GM18507 (cell line): ENCODE measurements around the gene SORT1.
"Not testable (repeated sequence)": the region's sequence is repeated elsewhere in the genome, so short reads cannot be mapped to it uniquely, and the experiment has no call there.

Experiments
- DNase-seq: peaks from one replicate; pipeline ENCODE4 v3.0.0; 2011; ENCODE audit warnings: low read depth; ENCODE audit not compliant: insufficient read length; ENCODE audit errors: extremely low spot score
- FAIRE-seq: peaks from 2 replicates; lab custom pipeline; 2011; peaks lifted over from hg19 to GRCh38; lab: Jason Lieb, UNC

The SORT1 gene

DNA sequence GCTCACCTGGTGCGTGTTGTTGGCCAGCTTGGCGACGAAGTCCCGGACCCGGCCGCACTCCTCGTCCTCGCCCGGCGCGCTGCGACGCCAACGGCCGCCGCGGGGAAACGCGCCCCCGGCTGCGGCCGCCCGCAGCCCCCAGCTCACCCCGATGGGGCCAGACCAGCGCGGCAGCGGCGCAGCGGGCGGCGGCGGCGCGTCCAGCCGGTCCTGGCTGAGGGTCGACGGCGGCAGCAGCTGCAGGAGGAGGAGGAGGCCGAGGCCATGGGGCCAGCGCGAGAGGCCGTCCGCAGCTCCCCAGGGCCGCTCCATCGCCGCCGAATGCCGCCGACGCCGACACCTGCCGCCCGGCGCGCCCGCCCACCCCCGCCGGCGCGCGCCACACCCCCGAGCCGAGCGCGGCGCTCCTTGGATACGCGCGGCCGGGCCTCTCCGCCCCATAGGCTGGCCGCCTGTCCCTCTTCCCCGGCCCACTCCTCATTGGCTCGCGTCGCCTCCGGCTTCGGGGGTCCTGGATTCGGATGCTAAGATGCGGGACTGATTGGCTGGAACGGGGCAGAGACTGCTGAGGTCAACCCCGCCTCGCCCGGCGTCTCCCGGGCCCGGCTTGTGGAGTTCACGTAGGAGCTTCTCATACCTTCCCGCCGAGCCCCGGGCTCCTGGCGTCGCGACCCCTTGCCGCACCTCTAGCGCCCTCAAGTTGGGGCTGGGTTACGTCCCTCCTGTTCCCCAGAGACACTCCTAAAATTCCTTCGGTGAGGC, at the start of gene SORT1:
SORT1 (minus strand) TSS at position 338 of the 762 bp plus-strand sequence; CDS start at position 312, 26 bp downstream.
- peak; percentile 52 for DNase-seq
- FAIRE-seq, result peak; percentile 50

DNA sequence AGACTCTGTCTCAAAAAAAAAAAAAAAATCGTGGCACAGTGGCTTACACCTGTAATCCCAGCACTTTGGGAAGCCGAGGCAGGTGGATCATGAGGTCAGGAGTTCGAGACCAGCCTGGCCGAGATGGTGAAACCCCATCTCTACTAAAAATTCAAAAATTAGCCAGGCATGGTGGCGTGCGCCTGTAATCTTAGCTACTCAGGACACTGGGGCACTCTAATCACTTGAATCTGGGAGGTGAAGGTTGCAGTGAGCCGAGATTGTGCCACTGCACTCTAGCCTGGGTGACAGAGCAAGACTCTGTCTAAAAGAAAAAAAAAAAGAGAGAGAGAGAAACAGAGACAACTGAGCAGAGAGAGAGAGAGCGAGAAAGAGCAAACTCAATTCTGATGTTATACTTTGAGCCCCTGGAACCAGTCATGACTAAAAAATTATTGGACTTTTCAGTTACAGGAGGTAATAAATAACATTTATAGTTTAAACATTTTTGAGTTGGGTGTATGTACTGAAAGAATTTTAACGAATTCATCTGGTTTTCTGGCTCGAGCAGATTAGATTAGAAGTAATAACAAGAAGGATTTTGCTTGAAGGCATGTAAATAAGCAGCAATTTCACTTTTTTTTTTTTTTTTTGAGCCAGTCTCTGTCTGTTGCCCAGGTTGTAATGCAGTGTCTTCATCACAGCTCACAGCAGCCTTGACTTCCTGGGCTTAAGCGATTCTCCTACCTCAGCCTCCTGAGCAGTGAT, 48.4 kb upstream of the SORT1 start:
- DNase-seq, FAIRE-seq: not testable (repeated sequence)

DNA sequence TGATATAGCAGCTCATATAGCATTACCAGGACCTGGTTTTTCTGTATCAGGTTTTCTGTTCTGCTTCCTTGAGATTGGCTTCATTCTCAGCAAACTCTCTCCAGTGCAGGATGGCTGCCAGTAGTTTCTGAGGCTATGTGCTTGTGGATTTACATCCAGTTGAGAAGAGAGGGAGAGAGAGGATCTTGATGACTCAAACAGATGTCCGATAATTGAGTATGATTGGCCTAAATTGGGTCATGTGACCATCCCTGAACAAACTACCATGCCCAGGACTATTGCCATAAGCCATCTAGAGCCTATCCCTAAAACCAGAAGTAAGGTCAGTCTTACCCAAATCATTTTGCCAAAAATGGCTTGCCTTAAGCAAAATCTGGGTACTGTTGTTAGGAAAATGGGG, 46.6 kb upstream of the SORT1 start:
- no peak for DNase-seq
- FAIRE-seq, result no peak

DNA sequence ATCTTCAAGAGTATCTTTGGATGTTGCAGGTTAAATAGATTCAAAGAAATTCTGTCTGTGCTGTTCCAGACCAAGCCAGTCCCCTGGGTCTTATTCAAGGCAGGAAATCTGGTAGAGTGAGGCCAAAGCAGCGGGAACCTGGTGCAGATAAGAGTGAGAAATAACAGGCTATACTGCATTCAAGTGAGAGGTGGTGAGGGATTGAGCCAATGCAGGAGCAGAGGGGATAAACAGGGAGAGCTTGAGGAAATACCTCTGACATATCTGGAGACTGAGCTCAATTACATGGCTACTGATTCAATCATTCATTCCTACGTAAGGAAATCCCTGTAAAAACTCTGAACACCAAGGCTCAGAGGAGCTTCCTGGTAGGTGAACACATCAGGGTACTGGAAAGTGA, 45.8 kb upstream of the SORT1 start:
- no peak for FAIRE-seq
- no peak for DNase-seq

DNA sequence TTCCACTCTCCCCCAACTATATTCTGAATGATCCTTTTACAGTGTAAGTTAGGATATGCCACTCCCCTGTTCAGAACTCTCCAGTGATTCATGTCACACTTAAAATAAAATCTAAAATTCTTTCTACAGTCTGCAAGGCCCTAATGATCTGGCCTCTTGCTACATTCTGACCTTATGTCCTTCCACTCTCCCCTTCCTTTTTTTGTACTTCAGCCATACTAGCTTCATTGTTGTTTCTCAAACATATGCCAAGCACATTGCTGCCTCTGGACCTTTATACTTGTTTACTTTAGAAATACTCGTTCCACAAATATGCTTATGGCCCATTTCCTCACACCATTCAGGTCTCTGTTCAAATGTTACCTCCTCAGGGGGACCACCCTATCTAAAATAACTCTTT, 43.4 kb upstream of the SORT1 start:
- no peak for DNase-seq
- no peak for FAIRE-seq

DNA sequence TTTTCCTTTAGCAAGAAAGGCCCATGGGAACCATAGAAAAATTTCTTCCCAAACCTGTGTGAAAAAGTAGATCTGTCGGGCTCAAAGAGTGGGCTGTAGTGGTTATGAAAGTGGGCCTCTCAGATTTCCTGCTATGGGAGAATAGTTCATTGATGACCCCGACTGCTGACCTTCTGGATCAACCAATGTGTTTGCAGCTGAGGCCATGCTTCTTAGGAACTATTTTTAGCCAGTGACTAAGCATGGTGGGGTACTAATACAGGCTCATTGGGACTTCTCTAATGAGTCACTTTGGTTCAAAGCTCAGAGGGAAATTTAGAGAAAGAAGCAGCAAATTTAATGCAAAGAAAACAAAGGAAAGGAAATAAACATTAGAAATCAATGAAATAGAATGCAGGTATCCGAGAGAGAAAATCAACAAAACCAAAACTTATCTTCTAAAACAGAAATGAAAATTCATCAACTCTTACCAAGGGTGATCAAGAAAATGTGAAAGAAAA, 41.1 kb upstream of the SORT1 start:
- no peak for FAIRE-seq
- DNase-seq, result no peak

DNA sequence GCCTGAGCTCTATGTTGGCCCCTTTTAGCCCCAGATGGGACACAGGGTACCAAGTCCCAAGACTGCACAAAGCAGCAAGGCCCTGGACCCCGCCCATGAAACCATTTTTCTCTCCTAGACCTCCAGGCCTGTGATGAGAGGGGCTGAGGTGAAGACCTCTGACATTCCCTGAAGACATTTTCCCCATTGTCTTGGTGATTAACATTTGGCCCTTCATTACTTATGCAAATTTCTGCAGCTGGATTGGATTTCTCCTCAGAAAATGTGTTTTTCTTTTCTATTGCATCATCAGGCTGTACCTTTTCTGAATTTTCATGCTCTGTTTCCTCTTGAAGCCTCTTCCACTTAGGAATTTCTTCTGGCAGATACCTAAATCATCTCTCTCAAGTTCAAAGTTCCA, 36.8 kb upstream of the SORT1 start:
- DNase-seq, result no peak
- no peak for FAIRE-seq

DNA sequence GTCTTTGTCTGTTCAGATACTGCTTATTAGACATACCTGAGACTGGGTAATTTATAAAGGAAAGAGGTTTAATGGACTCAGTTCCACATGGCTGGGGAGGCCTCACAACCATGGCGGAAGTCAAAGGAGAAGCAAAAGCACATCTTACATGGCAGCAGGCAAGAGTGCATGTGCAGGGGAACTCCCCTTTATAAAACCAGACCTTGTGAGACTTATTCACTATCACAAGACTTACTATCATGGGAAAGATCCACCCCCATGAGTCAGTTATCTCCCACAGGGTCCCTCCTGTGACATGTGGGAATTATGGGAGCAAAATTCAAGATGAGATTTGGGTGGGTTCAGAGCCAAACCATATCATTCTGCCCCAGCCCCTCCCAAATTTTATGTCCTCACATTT, 35.6 kb upstream of the SORT1 start:
- DNase-seq (no peak), FAIRE-seq (no peak)

DNA sequence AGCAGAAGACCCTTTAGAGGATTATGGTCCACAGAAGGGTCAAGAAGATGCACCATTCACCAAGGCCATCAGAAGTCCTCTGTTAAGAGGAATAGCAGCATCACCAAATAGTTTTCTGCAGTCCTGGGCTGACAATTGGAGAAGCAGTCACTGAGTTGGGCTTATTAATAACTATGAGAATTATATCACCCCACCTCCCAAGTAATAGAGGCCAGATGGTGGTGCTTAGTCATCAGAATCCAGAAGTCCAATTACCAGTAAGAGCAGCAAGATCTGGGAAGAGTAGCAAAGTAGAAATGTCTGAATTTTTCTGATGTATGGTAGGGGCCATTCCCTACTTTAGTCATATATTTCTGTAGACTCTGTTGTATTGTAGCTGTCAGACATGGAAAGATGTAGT, 34.6 kb upstream of the SORT1 start:
- FAIRE-seq (no peak), DNase-seq (no peak)

DNA sequence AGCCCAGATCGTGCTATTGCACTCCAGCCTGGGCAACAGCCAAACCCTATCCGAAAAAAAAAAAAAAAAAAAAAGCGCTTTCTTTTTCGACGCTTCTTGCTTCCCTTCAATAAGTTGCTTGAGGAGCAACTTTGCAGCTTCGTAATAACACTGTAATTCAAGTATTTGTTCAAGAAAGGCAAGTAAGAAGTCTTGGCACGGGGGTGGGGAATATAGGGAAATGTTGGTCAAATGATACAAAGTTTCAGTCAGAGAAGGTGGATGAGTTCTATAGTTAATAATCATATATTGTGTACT, 29.4 kb upstream of the SORT1 start:
- FAIRE-seq (no peak), DNase-seq (no peak)

DNA sequence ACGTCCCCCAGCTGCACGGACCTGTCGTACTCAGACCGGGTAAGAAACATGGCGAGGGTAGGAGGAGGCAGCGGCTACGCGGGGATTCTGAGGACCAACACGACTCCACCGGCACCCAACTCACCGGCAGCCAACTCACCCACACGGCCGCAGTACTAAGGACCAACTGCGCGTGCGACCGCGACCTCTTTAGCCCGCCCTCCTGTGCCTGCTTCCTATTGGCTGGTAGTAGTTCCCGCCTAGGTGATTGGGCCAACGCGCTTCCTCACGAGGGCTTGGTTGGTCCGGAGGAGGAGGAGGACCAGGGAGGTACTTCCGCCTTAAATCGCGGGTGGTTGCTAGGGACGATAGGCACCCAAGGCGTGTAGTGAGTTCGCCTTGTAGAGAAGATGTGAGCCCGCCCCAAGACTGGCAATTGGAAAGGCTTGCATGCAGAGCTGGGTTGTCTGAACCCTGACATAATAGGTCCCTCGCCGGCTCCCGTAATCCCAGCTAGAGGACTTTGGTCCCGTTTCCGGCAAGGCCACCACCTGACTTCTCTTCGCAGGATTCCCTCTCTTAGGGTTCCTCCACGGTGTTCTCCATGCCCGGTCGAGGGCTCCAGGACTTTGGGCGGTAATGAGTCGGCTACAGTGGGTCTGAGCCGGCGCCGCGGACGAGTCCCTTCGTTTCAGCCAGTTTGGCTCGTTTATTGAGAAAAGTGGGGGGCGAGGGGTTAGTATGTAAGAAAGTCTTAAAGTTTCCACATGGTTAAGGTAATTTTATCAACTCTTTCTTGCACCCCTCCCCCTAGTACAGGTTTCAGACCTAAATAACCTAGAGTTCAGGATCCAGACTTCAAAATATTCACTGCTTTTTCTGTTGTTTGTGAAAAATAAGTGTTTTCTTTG, 28.8 kb upstream of the SORT1 start, which contains the start of gene PSMA5:
PSMA5 (minus strand) TSS at position 168 of the 890 bp plus-strand sequence; CDS start at position 50, 118 bp downstream.
- DNase-seq (peak; percentile 86), FAIRE-seq (peak; percentile 99)

DNA sequence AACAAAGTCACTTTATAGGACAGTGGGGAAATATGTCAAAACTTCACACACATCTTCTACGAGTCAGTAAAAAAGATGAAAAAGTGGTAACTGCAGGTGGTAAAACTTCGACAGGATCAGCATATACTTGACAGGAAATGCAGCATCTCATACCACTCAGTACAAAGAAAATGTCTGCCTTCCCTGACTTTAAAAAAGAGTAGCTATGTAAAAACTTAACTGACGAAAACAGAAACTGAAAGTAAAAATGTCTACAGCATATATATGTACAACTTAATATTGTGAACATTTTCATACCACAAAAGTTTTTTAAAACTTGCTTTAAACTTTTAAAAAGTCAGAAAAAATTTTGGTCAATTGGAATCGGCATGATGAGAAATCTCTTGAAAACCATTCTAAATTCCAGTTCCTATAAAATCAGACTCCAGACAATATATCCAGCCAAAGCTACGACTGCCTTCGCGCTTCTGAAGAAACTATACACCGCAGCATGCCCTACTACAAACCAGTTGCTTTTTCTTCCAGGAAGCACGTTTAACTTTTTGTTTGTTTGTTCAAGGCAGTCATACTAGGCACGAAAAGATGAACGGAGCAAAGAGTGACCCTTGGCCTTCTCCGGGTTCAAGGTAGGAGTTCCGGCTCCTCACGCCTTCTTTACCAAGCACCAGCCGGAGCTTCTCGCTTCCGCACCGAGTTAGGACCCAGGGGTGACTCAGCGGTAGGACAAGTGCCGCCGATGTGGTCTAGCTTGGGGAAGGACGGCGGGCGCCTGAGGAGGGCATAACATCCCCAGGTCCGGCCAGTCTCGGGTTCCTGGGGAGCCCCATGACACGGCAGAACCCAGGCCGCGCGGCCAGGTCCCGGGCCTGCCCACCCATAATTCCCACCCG, 27.9 kb upstream of the SORT1 start:
- DNase-seq, result peak; percentile 18
- FAIRE-seq, result peak; percentile 47

DNA sequence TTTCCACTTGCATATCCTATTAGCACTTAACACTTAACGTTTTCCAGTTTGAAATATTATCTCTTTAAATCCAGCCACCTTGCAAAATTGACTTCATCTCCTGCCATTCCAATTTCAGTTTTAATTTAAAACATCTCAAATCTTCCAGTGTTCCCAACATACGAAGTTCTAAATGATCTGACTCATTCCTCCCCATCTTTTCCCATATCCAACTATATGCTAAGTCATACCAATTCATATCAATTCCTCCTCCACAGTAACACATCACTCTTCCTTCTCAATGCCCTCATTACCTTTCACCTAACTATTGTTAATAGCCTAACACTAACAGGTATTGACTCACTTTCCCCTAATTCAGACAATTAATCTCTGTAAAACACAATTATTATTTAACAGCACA, 25.8 kb upstream of the SORT1 start:
- no peak for DNase-seq
- no peak for FAIRE-seq

DNA sequence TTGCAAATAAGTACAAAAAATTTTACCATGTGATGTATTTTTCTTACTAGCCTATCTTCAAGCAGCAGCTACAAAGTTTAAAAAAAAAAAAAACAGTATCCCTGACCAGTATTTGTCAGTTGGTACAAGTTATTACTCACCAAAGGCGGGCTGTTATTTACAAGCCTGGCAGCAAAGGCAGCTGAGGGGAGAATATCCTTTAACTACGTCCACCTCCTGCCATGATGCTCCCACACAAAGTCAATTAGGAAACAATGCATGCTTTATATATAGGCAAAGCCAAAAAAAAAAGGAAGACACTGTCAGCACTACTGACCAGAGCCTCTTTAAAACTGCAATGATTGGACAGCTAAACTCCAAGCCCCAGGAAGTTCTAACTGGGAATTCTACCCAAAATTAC, 14.8 kb upstream of the SORT1 start:
- FAIRE-seq (no peak), DNase-seq (no peak)

DNA sequence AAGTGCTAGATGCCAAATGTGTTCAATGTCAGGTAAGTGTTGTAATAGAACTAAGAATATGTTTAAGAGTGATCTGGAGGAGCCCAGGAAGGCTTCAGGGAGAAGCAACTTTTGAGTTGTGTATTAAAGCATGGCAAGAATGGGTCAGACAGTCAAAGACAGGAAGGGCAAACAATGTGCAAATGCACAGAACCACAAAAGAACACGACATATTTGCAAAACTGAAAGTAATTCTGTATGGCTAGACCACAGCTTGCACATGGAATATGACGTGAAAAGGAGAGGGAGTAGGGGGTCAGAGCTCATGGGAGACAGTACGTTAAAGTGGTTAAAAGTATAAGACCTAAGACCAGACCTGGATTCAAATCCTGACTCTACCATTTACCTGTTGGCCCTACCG, 7.1 kb upstream of the SORT1 start:
- FAIRE-seq (no peak), DNase-seq (no peak)

DNA sequence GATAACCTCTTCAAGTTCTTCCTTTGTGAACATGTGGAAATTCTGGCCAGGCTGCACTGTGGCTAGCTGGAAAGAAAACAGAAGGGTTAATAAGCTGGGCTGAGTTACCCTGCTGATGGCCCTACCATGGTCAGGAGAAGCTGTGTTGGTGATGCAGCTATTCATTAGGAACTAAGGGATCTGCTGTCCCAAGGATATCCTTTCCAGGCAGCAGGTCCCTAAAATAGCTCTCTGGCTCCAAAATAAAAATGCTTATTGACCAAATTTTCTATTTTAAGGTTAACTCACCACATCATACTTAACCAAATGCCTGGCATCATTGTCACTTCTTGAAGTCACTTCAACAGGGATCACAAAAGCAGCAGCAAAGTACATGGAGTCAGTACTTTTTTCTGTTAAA, 4.3 kb upstream of the SORT1 start:
- FAIRE-seq (no peak), DNase-seq (no peak)

DNA sequence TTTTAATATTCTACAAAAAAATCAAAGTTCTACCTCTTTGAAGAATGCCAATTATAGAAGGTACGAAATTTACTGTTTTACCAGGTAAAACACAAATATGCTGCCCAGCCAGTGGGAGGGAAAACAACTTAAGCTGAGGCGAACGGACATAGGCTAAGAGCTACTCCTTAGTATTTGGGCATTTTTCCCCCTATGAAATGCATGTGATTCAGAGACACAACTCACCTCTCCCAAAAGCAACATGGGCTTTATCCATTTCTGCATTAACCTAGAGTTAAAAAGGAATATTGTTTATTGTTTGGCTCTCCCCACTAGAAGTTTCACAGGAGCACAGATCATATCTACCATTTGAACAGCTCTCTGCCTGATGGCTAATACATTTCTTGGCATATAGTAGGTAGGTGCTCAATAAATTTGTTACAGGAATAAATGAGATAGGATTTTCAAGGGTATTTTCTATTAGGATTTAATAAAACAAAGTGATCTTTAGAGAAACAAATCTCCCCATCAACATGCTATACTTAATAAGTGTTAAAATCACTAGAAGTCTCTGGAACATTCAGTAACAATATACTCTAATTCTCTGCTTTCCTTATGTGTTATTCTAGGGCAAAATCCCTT, 2.4 kb upstream of the SORT1 start:
- DNase-seq (no peak), FAIRE-seq (no peak)

DNA sequence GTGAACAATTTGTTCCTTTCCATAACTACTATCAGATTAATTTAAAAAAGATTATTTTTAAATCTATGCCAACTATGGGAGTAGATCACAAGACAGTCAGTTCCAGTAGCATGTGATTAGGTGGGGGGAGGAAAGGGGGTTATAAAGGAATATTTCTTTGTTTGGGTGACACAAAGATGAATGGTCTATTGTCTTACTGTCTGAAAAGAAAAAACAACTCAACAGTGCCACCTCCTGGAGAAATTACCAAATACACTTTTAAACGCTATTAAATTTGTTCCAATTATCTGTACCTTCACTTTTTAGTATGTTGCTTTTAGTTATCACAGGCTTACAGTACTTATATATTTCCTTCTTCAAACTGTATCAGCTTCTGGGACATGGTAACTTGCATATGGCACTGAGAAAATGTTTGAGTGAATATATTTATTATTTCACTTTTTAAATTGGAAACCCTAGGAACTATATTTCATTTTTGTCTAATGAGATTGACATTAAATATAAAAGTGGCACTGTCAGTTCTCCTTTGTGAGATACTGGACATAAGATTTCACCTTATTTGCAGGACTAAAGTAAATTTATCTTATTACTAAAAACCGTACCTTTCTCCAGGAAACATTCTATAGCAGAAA, 1.7 kb upstream of the SORT1 start:
- FAIRE-seq, result peak; percentile 83
- DNase-seq, result peak; percentile 14
